PFSK-1 (cell line): ENCODE data around the gene SEC14L1.

Source experiments
- SIN3A ChIP-seq: IDR thresholded peaks from 2 replicates; pipeline ENCODE4 v1.6.1; 2012; ENCODE audit warnings: mild to moderate bottlenecking, low read length, moderate library complexity, borderline replicate concordance; ENCODE audit not compliant: insufficient read depth
- TAF1 ChIP-seq: IDR thresholded peaks from 2 replicates; pipeline ENCODE4 v1.6.1; 2012; ENCODE audit warnings: low read length, control low read depth, borderline replicate concordance; ENCODE audit not compliant: insufficient read depth

DNA sequence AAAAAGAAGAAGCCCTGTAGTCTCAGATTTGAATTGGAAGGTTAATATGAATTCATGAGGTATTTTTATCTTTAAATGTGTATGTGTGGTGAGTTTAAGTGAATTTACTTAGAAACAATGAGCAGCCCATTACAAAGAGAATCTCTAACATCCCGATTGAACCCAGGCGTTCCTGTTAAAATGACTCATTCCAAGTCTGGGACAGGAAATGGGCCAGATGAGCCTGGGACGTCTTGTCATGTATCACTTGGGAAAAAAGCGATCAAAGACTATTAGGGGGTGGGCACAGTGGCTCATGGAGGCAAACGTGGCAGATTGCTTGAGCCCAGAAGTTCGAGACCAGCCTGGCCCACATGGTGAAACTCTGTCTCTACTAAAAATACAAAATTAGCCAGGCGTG is 81.6 kb downstream of the SEC14L1 start:
- no peak for TF ChIP-seq SIN3A
- TF ChIP-seq TAF1: no peak
